ENCODE results near the gene TMEM132A. TPM values are rescaled to one million over a fixed set of nuclear protein-coding genes. Genes with fewer than 3 reads are reported as not detected.

TMEM132A gene
- total RNA-seq, 2 donors from 2014 or later: 7.8 to 9.2 TPM

Other genes starting within 250 kb of the TMEM132A start
- 10 to 100 TPM; 25.0 to 51.0 TPM for gene MS4A8, start 224.8 kb upstream of the TMEM132A start, total RNA-seq
- not detected for gene MS4A18, start 199.7 kb upstream of the TMEM132A start, total RNA-seq
- gene MS4A15, start 167.6 kb upstream of the TMEM132A start, total RNA-seq: not detected
- 1 to 10 TPM in 1 of 2 donors, under 1 TPM in 1; 0.12 to 1.1 TPM for gene MS4A10, start 139.1 kb upstream of the TMEM132A start, total RNA-seq
- gene CCDC86, start 82.3 kb upstream of the TMEM132A start, total RNA-seq: 10 to 100 TPM in 1 of 2 donors, 1 to 10 TPM in 1; 7.3 to 14.4 TPM
- 1 to 10 TPM; 4.6 to 6.4 TPM for gene PTGDR2, start 68.5 kb upstream of the TMEM132A start, total RNA-seq
- gene ZP1, start 56.9 kb upstream of the TMEM132A start, total RNA-seq: under 1 TPM in 1 of 2 donors, not detected in 1; 0.17 TPM
- gene PRPF19, start 17.9 kb upstream of the TMEM132A start, total RNA-seq: 10 to 100 TPM; 55.8 to 58.8 TPM
- gene TMEM109, start 10.3 kb upstream of the TMEM132A start, total RNA-seq: 10 to 100 TPM; 32.0 to 39.7 TPM
- 10 to 100 TPM in 1 of 2 donors, 1 to 10 TPM in 1; 8.6 to 15.1 TPM for gene SLC15A3, start 27.7 kb downstream of the TMEM132A start, total RNA-seq
- gene CD6, start 47.2 kb downstream of the TMEM132A start, total RNA-seq: 1 to 10 TPM in 1 of 2 donors, under 1 TPM in 1; 0.67 to 1.9 TPM
- gene CD5, start 178.0 kb downstream of the TMEM132A start, total RNA-seq: 1 to 10 TPM in 1 of 2 donors, under 1 TPM in 1; 0.21 to 1.0 TPM
- 10 to 100 TPM; 25.4 to 27.3 TPM for gene VPS37C, start 237.0 kb downstream of the TMEM132A start, total RNA-seq

All from left colon (tissue), 2 donors.